ENCODE results near the gene LAGE3.

The LAGE3 gene

GRCh38 chrX:154443992-154444754 is 34.9 kb downstream of the LAGE3 start, which contains the start of gene FAM50A:
Gene FAM50A, plus strand, starts transcription at chrX:154444141. Its CDS starts 95 bp downstream, at chrX:154444236.
- no peak for TF ChIP-seq CTCF (IDR thresholded peaks at IDR 0.05; ENCODE audit: borderline replicate concordance, insufficient read depth, low read depth, low read length)
- peak within 1 kb of the TSS; percentile 73 for H3K4me3 ChIP-seq (ENCODE audit: low read depth, low read length)

- peak overlapping the region; percentile 29 for H3K4me3 ChIP-seq (ENCODE audit: low read depth, low read length)
- no peak for TF ChIP-seq CTCF (IDR thresholded peaks at IDR 0.05; ENCODE audit: borderline replicate concordance, insufficient read depth, low read depth, low read length)
Measured at GRCh38 chrX:154443479-154443910, 35.6 kb downstream of the LAGE3 start.

GRCh38 chrX:154441984-154442707 is 36.9 kb downstream of the LAGE3 start:
- TF ChIP-seq CTCF (IDR thresholded peaks at IDR 0.05; ENCODE audit: borderline replicate concordance, insufficient read depth, low read depth, low read length), result no peak
- H3K4me3 ChIP-seq (ENCODE audit: low read depth, low read length), result no peak overlapping the region

GRCh38 chrX:154441564-154441963 is 37.5 kb downstream of the LAGE3 start:
- TF ChIP-seq CTCF (IDR thresholded peaks at IDR 0.05; ENCODE audit: borderline replicate concordance, insufficient read depth, low read depth, low read length), result no peak
- H3K4me3 ChIP-seq (ENCODE audit: low read depth, low read length), result no peak overlapping the region

- TF ChIP-seq CTCF (IDR thresholded peaks at IDR 0.05; ENCODE audit: borderline replicate concordance, insufficient read depth, low read depth, low read length), result no peak
- no peak overlapping the region for H3K4me3 ChIP-seq (ENCODE audit: low read depth, low read length)
Measured at GRCh38 chrX:154440623-154441357, 38.3 kb downstream of the LAGE3 start.

- TF ChIP-seq CTCF (IDR thresholded peaks at IDR 0.05; ENCODE audit: borderline replicate concordance, insufficient read depth, low read depth, low read length), result no peak
Measured at GRCh38 chrX:154439841-154440240, 39.2 kb downstream of the LAGE3 start.

More at GRCh38 chrX:154439841-154440240, 39.2 kb downstream of the LAGE3 start:
- H3K4me3 ChIP-seq (ENCODE audit: low read depth, low read length), result no peak overlapping the region
